ENCODE measurements around the gene DENND6B.

DNA sequence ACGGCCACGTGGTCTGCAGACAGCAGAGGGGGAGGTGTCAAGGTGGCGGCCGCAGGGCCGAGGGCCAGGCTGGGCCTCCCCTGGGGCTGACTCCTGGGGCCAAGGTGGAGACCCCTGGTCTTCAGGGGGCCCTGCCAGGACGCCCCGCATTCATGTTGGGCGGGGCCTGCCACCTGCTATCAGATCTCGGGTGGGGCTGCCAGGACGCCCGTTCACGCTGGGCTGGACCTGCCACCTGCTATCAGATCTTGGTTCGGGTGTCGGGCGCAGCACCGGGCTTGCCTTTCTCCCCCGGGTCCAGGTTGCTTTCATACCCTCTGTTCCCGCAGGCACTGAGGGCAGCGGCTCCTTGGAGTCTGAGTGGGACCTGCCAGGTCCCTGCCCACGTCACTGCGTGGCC lies 40.5 kb downstream of the DENND6B start:
- no peak for TF ChIP-seq EZH2 (IDR thresholded peaks at IDR 0.05; ENCODE audit: borderline replicate concordance, insufficient read depth, low read depth, low read length, poor library complexity, severe bottlenecking)
- TF ChIP-seq, protein P1, sequence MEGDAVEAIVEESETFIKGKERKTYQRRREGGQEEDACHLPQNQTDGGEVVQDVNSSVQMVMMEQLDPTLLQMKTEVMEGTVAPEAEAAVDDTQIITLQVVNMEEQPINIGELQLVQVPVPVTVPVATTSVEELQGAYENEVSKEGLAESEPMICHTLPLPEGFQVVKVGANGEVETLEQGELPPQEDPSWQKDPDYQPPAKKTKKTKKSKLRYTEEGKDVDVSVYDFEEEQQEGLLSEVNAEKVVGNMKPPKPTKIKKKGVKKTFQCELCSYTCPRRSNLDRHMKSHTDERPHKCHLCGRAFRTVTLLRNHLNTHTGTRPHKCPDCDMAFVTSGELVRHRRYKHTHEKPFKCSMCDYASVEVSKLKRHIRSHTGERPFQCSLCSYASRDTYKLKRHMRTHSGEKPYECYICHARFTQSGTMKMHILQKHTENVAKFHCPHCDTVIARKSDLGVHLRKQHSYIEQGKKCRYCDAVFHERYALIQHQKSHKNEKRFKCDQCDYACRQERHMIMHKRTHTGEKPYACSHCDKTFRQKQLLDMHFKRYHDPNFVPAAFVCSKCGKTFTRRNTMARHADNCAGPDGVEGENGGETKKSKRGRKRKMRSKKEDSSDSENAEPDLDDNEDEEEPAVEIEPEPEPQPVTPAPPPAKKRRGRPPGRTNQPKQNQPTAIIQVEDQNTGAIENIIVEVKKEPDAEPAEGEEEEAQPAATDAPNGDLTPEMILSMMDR (IDR thresholded peaks at IDR 0.05) = no peak
